GM21576 (cell line): ENCODE results near the gene SNRPD3.
"Not testable (repeated sequence)": the region's sequence is repeated elsewhere in the genome, so short reads cannot be mapped to it uniquely, and the experiment has no call there.

Experiments used
- ATAC-seq: cut with Tn5 transposase; IDR thresholded peaks from one replicate; pipeline ENCODE4 v1.9.1; 2021; ENCODE audit warnings: mild to moderate bottlenecking, moderate library complexity; ENCODE audit not compliant: unreplicated experiment

SNRPD3 gene

GRCh38 chr22:24606340-24606739 lies 50.5 kb downstream of the SNRPD3 start:
- not testable (repeated sequence) for ATAC-seq

DNA sequence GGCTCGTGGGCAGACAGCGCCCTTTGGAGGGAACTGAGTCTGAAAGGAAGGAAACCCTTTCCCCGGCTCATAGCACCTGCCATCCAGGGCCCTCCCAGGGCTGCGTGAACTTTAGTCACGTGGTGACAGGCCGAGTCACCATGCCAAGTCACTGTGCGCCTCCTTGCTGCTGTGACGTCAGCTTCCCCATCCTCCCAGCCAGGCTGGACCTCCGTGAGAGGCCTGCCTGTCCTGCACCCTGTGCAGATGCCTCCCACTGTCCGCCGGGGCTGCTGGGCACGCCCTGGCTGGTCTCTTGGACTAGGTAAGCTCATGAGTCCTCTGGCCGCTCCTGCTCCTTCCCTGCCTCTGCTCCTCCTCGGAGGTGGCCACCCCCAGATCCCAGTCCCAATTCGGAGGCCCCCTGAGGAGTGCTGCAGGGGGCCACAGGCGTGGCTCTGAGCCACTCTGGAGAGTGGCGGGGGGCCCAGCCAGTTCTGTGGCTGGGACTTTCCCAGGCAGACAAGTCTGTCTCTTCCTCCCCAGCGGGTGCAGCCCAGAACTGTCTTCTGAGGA lies 51.7 kb downstream of the SNRPD3 start:
- peak; percentile 57 for ATAC-seq

- not testable (repeated sequence) for ATAC-seq
Measured at GRCh38 chr22:24608327-24608726, 52.5 kb downstream of the SNRPD3 start.

DNA sequence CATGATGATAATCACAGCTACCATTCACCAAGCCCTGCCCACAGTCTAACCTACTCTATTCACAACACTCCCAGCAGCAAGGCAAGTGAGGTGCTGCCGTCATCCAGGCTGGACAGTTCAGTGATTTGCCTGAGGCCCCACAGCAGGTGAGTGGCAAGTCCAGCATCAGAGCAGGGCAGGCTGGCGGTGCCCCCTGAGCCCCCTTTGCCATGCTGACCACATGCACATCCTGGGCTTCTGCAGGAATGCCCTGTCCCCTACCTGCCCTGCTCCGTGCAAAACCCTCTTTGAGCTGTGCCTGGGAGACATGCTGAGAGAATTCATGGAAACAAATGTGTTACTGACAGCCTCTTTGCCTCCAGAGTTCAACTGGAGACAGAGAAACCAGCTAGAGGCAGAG lies 54.1 kb downstream of the SNRPD3 start:
- ATAC-seq: not testable (repeated sequence)

- not testable (repeated sequence) for ATAC-seq
Measured at GRCh38 chr22:24614794-24615193, 59.0 kb downstream of the SNRPD3 start.

DNA sequence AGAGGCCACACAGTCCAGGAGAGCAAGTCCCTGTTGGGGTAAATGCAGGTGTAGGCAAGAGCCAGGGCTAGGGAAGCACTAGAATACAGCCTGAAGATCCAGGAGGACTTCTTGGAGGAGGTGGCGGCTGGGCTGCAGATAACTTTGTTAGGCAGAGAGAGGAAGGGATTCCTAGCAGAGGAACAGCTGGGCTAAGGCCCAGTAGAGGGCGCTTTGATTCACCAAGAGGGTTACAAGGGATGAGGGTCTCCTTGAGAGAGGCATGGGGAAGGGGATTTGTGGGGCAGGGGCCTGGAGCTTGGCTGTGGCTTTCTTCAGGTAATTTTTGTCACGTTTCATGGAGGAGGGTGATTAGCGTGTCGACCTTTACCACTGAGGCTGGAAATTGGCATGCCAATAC lies 65.4 kb downstream of the SNRPD3 start:
- not testable (repeated sequence) for ATAC-seq

GRCh38 chr22:24622596-24622995 lies 66.8 kb downstream of the SNRPD3 start:
- ATAC-seq: not testable (repeated sequence)
